Measurements from ENCODE around the gene MRPL4. TPM values are rescaled to one million over a fixed set of nuclear protein-coding genes. Genes with fewer than 3 reads are reported as not detected.

MRPL4 gene
- total and polyA plus RNA-seq, 2 of the 13 experiments (the other 11 are each of a cell fraction or from before 2014, with no cell fraction given) = 40.6 to 42.5 TPM

- TF ChIP-seq ZEB1 (IDR thresholded peaks at IDR 0.05; ENCODE audit: insufficient replicate concordance, low read depth) (no peak), RCOR2 (CRISPR knock-in tag; IDR thresholded peaks at IDR 0.05) (no peak), MXD1 (CRISPR knock-in tag; IDR thresholded peaks at IDR 0.05) (peak; percentile 84), ZSCAN22 (CRISPR knock-in tag; IDR thresholded peaks at IDR 0.05) (peak; percentile 16; the same call in 1 of the 2 replicates), HCFC1 (IDR thresholded peaks at IDR 0.05; ENCODE audit: low read depth, low read length) (0 out of 2 replicates have a peak, but pooled peaks have one; percentile 12), DMAP1 (CRISPR knock-in tag; IDR thresholded peaks at IDR 0.05) (peak; percentile 89), ADNP (CRISPR knock-in tag; IDR thresholded peaks at IDR 0.05) (peak; percentile 80; the same call in 1 of the 2 replicates), PAF1 (CRISPR knock-in tag; IDR thresholded peaks at IDR 0.05) (no peak), MLX (CRISPR knock-in tag; IDR thresholded peaks at IDR 0.05) (peak; percentile 78), ZNF746 (CRISPR knock-in tag; IDR thresholded peaks at IDR 0.05) (peak; percentile 86), ZNF260 (CRISPR knock-in tag; IDR thresholded peaks at IDR 0.05; ENCODE audit: borderline replicate concordance, low read depth) (no peak), MTA1 (CRISPR knock-in tag; IDR thresholded peaks at IDR 0.05; ENCODE audit: borderline replicate concordance) (0 out of 2 replicates have a peak, but pooled peaks have one; percentile 26), ZNF512B (CRISPR knock-in tag; IDR thresholded peaks at IDR 0.05; ENCODE audit: borderline replicate concordance) (no peak), ZNF274 (CRISPR knock-in tag; IDR thresholded peaks at IDR 0.05) (peak; percentile 17; the same call in 1 of the 2 replicates), ZNF552 (CRISPR knock-in tag; IDR thresholded peaks at IDR 0.05; ENCODE audit: borderline replicate concordance) (peak; percentile 73; the same call in 1 of the 2 replicates), MTF2 (CRISPR knock-in tag; IDR thresholded peaks at IDR 0.05; ENCODE audit: borderline replicate concordance) (no peak), NFIC (IDR thresholded peaks at IDR 0.05; ENCODE audit: low read length) (0 out of 2 replicates have a peak, but pooled peaks have one; percentile 15), ZNF550 (CRISPR knock-in tag; IDR thresholded peaks at IDR 0.05; ENCODE audit: borderline replicate concordance) (no peak), ZNF567 (CRISPR knock-in tag; IDR thresholded peaks at IDR 0.05; ENCODE audit: borderline replicate concordance) (peak; percentile 38; the same call in 1 of the 2 replicates), RFX5 (IDR thresholded peaks at IDR 0.05; ENCODE audit: low read depth, low read length) (no peak), TARDBP (CRISPR knock-in tag; IDR thresholded peaks at IDR 0.05) (peak; percentile 88), ZNF7 (CRISPR knock-in tag; IDR thresholded peaks at IDR 0.05) (peak; percentile 40), ELK4 (CRISPR knock-in tag; IDR thresholded peaks at IDR 0.05; ENCODE audit: borderline replicate concordance) (no peak), PAX8 (CRISPR knock-in tag; IDR thresholded peaks at IDR 0.05; ENCODE audit: borderline replicate concordance) (no peak), PBX2 (CRISPR knock-in tag; IDR thresholded peaks at IDR 0.05) (no peak)
Measured at GRCh38 chr19:10270616-10271394, 18.8 kb downstream of the MRPL4 start, which contains the start of gene ICAM1 (continued).

Data from HepG2 (cell line).